Stimulated activated CD4-positive, alpha-beta T cell treated with anti-CD3 and anti-CD28 coated beads, Interleukin-12 subunit alpha, Interleukin-12 subunit beta, amount 100 ng/mL, for 24 hours (primary cell): ENCODE data around the gene LRRC72.
"Not testable (repeated sequence)": the region's sequence is repeated elsewhere in the genome, so short reads cannot be mapped to it uniquely, and the experiment has no call there.

ENCODE experiments used
- DNase-seq, 2 experiments: peaks; one replicate each; pipeline ENCODE4 v3.0.0-alpha.2; 2020; ENCODE audit warnings: low read depth in 2 of 2

LRRC72 gene

GRCh38 chr7:16526742-16527540 is at the start of gene LRRC72:
LRRC72 (plus strand) TSS chr7:16526825; CDS start chr7:16526953, 128 bp downstream.
- no peak for DNase-seq

GRCh38 chr7:16479161-16479560 is 47.5 kb upstream of the LRRC72 start:
- DNase-seq: no peak

- no peak for DNase-seq
Observed at GRCh38 chr7:16479591-16479990, 47.0 kb upstream of the LRRC72 start.

GRCh38 chr7:16484453-16485158 is 42.0 kb upstream of the LRRC72 start:
- no peak for DNase-seq

- no peak for DNase-seq
Observed at GRCh38 chr7:16491148-16491547, 35.5 kb upstream of the LRRC72 start.

- DNase-seq: no peak
Observed at GRCh38 chr7:16492513-16493062, 34.0 kb upstream of the LRRC72 start.

- DNase-seq: no peak
Observed at GRCh38 chr7:16493266-16493665, 33.4 kb upstream of the LRRC72 start.

GRCh38 chr7:16494551-16494950 is 32.1 kb upstream of the LRRC72 start:
- DNase-seq: no peak

GRCh38 chr7:16494955-16495719 is 31.5 kb upstream of the LRRC72 start:
- DNase-seq: no peak

- no peak for DNase-seq
Observed at GRCh38 chr7:16498122-16498521, 28.5 kb upstream of the LRRC72 start.

- no peak for DNase-seq
Observed at GRCh38 chr7:16502303-16502702, 24.3 kb upstream of the LRRC72 start.

- no peak for DNase-seq
Observed at GRCh38 chr7:16504019-16504418, 22.6 kb upstream of the LRRC72 start.

GRCh38 chr7:16506422-16506821 is 20.2 kb upstream of the LRRC72 start:
- DNase-seq: not testable (repeated sequence)

- DNase-seq: no peak
Observed at GRCh38 chr7:16509829-16510228, 16.8 kb upstream of the LRRC72 start.

- no peak for DNase-seq
Observed at GRCh38 chr7:16511314-16511713, 15.3 kb upstream of the LRRC72 start.

- DNase-seq: no peak
Observed at GRCh38 chr7:16512097-16512496, 14.5 kb upstream of the LRRC72 start.

GRCh38 chr7:16514271-16514670 is 12.4 kb upstream of the LRRC72 start:
- no peak for DNase-seq

GRCh38 chr7:16514729-16515128 is 11.9 kb upstream of the LRRC72 start:
- no peak for DNase-seq

- no peak for DNase-seq
Observed at GRCh38 chr7:16515785-16516685, 10.6 kb upstream of the LRRC72 start.

GRCh38 chr7:16519985-16520384 is 6.6 kb upstream of the LRRC72 start:
- DNase-seq: not testable (repeated sequence)

GRCh38 chr7:16524332-16524731 is 2.3 kb upstream of the LRRC72 start:
- DNase-seq: no peak
